Kidney glomerular epithelial cell (primary cell): Measurements from ENCODE around the gene RPS21.
"Not testable (repeated sequence)": the region's sequence is repeated elsewhere in the genome, so short reads cannot be mapped to it uniquely, and the experiment has no call there.

Experiments used
- DNase-seq: peaks from one replicate; lab custom pipeline; 2025; lab: John Stamatoyannopoulos, UW

RPS21 gene

GRCh38 chr20:62411479-62412193 is 24.7 kb downstream of the RPS21 start:
- DNase-seq = no peak

- DNase-seq = no peak
Measured at GRCh38 chr20:62412194-62413024, 25.5 kb downstream of the RPS21 start.

DNA sequence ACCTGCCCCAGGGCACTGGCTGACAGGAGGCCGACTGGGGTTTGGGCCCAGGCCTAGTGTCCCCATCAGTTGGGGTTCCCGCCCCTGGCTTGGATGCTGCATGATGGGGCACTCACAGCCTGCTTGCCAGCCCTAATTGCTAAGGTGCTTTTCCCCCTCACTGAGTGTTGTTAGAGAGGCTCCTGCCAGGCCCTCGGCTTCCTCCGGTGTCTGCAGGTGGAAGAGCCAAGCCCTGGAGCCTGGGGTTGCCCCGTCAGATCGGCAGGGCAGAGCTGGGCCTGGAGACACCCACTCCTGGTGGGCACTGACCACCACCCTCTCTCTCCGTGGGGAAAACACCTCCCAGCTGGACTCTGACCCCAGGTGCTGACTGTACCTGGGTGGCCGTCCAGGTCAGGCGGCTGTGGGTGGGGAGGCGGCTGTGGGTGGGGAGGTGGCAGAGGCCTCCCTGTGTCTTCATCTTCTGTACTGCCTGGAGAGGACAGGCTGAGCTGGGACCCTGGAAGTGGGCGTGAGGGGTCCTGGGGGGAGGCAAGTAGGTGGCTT is 26.2 kb downstream of the RPS21 start:
- no peak for DNase-seq

GRCh38 chr20:62413896-62414481 is 27.1 kb downstream of the RPS21 start:
- no peak for DNase-seq

DNA sequence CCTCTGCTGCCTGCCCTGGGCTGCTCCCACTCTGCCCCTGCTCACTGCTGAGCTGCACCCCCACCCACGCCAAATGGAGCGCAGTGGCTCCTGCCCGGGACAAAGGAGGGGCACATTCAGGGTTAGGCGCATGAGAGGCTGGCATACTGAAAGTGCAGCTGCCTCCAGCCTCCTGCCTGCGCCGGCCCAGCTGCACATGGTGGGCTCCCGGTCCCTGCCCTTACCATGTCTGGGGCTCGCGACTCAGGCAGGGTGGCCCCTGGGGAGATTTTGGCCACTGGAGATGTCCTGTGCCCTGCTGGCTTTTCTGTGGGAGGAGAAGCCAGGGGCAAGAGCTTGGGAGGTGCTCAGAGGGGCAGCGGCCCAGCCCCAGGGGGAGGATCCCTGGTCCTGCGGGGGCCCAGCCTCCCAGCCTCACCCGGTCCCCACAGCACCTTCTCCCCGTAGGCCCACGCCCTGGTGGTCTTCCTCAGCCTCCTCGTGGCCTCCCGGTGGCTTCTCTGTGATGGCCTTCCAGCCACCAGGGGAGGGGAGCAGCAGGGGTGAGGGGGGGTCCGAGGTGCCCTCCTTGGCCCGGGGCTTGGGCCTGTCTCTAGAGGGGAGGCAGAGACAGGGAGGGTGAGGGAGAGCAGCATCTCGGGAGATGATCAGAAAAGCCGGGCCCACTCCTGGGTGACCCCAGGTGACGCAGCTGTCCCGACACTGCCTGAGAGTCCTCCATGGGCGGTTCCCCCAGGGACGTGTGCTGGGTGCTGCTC is 28.6 kb downstream of the RPS21 start:
- DNase-seq = no peak

DNA sequence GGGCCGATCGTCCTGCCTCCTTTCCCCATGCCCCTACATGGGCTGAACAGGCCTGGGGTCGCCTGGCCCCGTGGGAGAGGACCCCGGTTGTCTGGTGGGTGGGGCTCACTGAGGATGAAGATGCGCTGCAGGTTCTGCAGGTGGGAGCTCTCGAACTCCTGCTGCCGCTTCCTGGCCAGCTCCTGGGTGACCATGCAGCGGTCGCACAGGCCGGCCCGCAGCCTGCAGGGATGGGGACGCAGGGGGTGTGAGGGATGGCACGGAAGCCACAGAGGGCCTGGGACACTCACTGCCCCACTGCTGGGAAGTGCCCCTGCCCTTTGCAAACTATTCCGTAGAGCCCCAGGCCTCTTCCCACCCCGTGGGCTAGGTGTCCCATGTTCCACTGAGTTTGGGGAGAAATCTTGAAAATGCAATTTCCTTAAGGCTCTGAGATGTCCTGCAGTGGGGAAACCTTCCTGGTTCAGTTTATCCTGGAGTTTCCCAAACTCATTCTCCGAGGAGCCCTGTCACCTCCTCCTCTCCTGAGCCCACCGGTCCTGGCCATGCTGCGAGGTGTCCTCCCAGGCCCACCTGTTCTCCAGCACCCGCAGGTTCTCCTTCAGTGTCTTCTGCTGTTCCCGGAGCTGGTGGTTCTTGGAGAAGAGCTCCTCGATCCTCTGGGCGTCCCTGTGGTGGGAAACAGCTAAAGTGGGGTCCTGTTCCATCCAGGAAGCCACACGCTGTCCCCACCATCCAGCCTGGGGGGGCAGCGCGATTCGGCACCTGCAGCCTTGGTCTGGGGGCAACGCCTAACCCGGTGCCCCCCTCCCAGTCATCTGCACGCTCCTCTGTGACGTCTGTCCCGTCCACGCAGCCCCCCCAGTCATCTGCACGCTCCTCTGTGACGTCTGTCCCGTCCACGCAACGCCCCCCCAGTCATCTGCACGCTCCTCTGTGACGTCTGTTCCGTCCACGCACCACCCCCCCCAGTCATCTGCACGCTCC is 30.0 kb downstream of the RPS21 start:
- DNase-seq = no peak

DNA sequence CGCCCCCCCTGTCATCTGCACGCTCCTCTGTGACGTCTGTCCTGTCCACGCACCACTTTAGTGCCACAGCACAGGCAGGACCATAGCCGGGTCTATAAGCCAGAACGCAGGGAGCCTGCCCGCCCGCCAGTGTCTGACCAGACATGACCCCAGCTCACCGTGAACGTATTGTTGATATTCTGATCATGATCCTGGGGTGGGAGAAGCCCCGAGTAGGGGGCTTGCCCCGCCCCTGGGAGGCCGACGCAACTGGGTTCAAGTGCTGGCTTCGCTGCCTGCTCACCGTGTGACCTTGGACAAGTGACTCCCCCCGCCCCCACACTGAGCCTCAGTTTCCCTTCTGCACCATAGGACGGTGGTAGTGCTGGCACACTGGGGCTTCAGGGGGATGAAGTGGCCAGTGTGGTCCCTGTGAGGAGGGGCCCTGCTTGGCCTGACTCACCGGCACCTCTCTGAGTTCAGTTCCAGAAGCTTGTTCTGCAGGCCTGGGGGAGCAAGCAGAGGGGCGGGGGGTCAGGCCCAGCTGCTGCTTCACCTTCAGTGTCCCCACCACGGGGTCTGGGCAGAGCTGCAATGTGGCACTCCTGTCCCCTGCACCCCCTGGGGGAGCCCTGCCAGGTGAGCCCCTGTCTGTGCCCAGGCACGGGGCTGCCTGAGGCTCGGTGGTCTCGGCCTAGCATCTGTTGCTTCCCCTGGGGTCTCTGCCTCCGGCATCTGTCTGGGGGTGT is 31.2 kb downstream of the RPS21 start:
- no peak for DNase-seq

GRCh38 chr20:62418709-62419487 is 32.0 kb downstream of the RPS21 start:
- DNase-seq = no peak

GRCh38 chr20:62419759-62420158 is 32.9 kb downstream of the RPS21 start:
- no peak for DNase-seq

DNA sequence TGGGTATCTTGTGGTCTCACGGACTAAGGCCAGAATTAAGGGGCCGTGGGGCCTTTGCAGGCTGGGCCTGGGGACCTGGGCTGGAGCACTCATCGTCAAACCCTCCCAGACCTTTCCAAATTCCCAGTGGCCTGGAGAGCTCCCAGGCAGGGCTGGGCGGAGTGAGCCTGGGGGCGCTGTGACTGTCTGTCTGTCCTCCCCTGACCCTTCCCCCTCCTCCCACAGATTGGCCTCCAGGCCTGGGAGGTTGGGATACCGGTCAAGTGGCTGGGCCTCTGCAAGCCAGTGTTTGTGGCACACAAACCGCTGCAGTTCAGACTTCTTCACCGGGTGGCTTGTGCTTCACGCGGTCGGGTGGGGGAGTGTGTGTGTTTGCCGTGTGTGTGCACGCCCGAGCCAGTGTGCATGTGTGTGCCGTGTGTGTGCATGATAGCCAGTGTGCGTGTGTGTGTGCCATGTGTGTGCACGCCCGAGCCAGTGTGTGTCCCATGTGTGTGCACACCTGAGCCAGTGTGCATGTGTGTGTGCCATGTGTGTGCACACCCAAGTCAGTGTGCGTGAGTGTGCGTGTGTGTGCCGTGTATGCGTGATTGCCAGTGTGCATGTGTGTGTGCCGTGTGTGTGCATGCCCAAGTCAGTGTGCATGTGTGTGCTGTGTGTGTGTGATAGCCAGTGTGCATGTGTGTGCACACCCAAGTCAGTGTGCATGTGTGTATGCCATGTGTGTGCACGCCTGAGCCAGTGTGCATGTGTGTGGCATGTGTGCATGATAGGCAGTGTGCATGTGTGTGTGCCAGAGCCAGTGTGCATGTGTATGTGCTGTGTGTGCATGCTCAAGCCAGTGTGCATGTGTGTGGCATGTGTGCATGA is 34.2 kb downstream of the RPS21 start:
- no peak for DNase-seq

DNA sequence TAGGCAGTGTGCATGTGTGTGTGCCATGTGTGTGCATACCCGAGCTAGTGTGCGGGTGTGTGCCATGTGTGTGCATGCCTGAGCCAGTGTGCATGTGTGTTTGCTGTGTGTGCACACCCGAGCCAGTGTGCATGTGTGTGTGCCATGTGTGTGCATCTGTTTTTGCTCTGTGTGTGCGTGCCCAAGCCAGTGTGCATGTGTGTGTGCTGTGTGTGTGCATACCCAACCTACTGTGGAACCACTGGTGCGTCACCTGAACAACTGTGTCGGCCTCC is 34.8 kb downstream of the RPS21 start:
- DNase-seq = no peak

DNA sequence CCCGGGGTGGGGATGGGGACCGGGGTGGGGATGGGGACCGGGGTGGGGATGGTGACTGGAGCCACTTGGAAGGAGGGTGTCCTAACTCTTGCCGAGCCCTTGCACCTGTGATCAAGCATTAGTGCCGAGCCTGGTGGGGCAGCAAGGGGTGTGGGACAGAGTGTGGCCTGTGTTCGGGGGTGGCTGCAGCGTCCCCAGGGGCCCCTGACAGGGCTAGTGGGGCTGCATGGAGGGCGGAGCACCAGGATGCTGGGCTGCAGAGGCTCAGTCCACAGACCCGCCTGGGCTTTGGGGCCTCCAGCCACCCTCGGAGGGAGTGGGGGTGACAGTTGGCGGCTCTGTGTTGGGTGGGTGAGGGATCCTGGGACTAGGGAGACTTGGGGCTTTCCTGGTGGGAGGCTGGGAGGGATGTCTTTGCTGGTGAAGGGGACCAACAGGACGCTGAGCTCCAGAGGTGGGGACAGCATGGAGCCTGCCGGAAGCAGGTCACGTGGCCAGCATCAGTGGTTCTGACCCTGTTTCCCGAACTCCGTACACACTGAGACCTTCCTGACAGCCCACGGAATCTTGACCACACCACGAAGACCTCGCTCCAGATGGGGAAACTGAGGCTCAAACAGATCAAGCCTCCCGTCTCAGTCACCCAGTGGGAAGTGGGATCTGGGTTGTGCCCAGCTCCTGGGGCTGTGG is 35.9 kb downstream of the RPS21 start:
- DNase-seq = no peak

- no peak for DNase-seq
Measured at GRCh38 chr20:62423326-62423706, 36.4 kb downstream of the RPS21 start.

DNA sequence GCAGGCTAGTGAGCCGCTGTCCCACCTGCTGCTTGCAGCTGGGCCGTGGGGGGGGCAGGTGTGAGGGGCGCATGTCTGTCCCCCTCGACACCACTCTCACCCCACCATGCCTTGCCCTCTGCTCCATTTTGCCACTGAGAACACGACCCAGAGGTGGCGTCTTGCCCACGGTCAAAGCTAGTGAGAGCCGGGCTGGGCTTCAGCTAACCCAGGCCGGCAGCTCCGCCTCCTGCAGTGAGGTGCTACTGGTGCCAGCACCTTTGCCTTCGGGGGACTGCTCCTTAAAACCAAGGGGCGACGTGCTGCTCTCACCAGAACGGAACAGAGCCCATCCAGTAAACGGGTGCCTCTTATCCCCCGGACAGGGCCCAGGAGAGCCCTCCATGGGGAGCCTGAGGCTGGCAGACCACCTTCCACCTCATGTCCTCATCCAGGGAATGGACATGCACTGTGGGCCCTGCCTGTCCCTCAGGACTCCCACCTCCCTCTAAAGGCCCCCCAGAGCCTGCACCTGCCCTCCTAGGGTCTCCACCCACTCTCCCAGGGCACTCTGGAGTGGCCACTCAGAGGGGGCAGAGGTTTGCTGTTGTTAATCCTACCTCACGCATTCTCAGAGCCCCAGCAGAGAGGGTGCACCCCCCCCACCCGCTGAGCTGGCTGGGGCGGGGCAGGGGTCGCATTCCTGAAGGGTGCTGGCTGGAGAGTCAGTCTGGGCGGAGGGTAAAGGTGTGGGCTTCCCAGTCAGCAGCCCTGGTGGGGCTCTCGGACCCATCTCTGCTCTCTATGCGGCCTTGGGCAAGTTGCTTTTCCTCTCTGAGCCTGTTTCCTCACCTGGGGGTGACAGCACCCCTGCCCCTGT is 37.6 kb downstream of the RPS21 start:
- DNase-seq = no peak

DNA sequence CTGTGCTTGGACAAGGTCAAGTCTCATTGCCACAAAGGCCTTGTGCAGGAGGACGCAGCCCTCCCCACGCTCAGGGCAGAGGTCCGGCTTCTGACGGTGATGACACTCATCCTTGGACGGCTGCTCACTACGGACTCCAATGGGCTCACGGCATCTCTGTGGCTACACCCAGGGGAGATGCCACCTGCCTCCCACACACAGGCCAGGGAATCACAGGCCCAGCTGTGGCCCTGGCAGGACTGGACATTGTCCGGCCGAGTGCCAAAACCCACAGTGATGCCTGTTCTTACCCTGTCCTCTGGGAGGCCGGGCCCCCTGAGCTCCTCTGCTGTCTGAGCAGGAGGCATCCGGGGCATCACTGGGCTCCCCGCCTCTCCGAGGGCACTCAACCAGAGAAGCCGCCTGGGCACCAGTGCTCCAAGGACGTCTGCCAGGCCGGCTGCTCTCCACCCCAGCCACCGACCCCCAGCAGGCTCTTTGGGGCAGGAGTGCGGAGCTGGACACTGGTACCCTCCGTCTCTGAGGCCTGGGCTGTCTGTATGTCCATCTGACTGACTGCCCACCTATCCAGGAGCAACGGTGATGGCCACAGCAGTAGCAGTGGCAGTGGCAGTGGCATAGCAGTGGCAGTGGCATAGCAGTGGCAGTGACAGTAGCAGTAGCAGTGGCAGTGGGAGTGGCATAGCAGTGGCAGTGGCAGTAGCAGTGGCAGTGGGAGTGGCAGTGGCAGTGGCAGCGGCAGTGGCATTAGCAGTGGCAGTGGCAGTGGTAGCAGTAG is 38.6 kb downstream of the RPS21 start:
- DNase-seq = no peak

DNA sequence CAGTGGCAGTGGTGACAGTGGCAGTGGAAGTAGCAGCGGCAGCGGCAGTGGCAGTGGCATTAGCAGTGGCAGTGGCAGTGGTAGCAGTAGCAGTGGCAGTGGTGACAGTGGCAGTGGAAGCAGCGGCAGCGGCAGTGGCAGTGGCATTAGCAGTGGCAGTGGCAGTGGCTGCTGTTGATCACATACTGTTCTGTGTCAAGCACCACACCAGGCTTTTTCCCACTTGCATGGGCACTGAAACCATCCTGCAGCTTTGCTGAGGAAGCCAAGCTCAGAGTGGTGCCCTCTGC is 39.1 kb downstream of the RPS21 start:
- DNase-seq = not testable (repeated sequence)
